T-helper 17 cell (primary cell): ENCODE measurements around the gene SAMD4A. TPM values are rescaled to one million over a fixed set of nuclear protein-coding genes. Genes with fewer than 3 reads are reported as not detected.

Source experiments
- ATAC-seq: fragments of 150-1000 bp; cut with Tn5 transposase; 2 replicates; pipeline ENCODE4 v1.10.0; 2021; ENCODE audit warnings: mild to moderate bottlenecking, moderate library complexity
- DNase-seq, 3 donors: peaks; one replicate each; pipeline versions ENCODE4 v3.0.0 to v3.0.0-alpha.2; 2020 to 2021
- H3K9me3 ChIP-seq: one replicate; pipeline ENCODE4 v1.7.0; 2013; ENCODE audit warnings: low read length, mild to moderate bottlenecking; ENCODE audit not compliant: control insufficient read depth, poor library complexity, severe bottlenecking
- H3K27ac Mint-ChIP-seq: one replicate; pipeline ENCODE4 v1.8.0; 2022; ENCODE audit warnings: mild to moderate bottlenecking, moderate library complexity, mixed read lengths
- H3K27me3 Mint-ChIP-seq: one replicate; pipeline ENCODE4 v1.8.0; 2022; ENCODE audit warnings: mixed read lengths
- H3K36me3 Mint-ChIP-seq: one replicate; pipeline ENCODE4 v1.8.0; 2022; ENCODE audit warnings: low read depth, mixed read lengths
- H3K4me1 Mint-ChIP-seq: one replicate; pipeline ENCODE4 v1.8.0; 2022; ENCODE audit warnings: mild to moderate bottlenecking, mixed read lengths
- H3K4me3 Mint-ChIP-seq: one replicate; pipeline ENCODE4 v1.8.0; 2022; ENCODE audit warnings: mild to moderate bottlenecking, moderate library complexity, mixed read lengths
- total RNA-seq, 4 donors: library from RNA in 2 of 4; stranded (reverse) in 2 of 4; gene quantifications; one replicate each; pipeline ENCODE4 v1.2.3 and lab custom pipeline; 2022 to 2026

The SAMD4A gene
- total RNA-seq, 2 donors from 2014 or later: 6.5 to 6.9 TPM

GRCh38 chr14:54570631-54571415 is 3.9 kb downstream of the SAMD4A start:
- Mint-ChIP-seq H3K27me3 (peaks cover 2% of the 10 kb centered on the region), H3K4me3 (no peak overlapping the region), H3K27ac (no peak overlapping the region), H3K36me3 (no peaks in the 10 kb centered on the region), H3K4me1 (peaks cover 4% of the 10 kb centered on the region)
- no peak for ATAC-seq
- no peak for DNase-seq
- no peaks in the 10 kb centered on the region for H3K9me3 ChIP-seq

- no peaks in the 10 kb centered on the region for H3K36me3 Mint-ChIP-seq
- ATAC-seq: no peak
- DNase-seq: no peak
- H3K27me3 Mint-ChIP-seq: peaks cover 12% of the 10 kb centered on the region
- no peaks in the 10 kb centered on the region for H3K9me3 ChIP-seq
- no peak overlapping the region for H3K4me3 Mint-ChIP-seq
- H3K27ac Mint-ChIP-seq: no peak overlapping the region
- peaks cover 6% of the 10 kb centered on the region for H3K4me1 Mint-ChIP-seq
Measured at GRCh38 chr14:54572316-54572715, 5.4 kb downstream of the SAMD4A start.

GRCh38 chr14:54574528-54574927 is 7.6 kb downstream of the SAMD4A start:
- peaks cover 12% of the 10 kb centered on the region for H3K27me3 Mint-ChIP-seq
- no peak for ATAC-seq

GRCh38 chr14:54577494-54577893 is 10.6 kb downstream of the SAMD4A start:
- no peaks in the 10 kb centered on the region for H3K9me3 ChIP-seq
- no peak overlapping the region for H3K4me3 Mint-ChIP-seq
- peaks cover 6% of the 10 kb centered on the region for H3K4me1 Mint-ChIP-seq
- ATAC-seq: no peak
- H3K27me3 Mint-ChIP-seq: peaks cover 12% of the 10 kb centered on the region
- no peak overlapping the region for H3K27ac Mint-ChIP-seq
- no peaks in the 10 kb centered on the region for H3K36me3 Mint-ChIP-seq
- DNase-seq: no peak

More at GRCh38 chr14:54574528-54574927, 7.6 kb downstream of the SAMD4A start:
- Mint-ChIP-seq H3K36me3 (no peaks in the 10 kb centered on the region), H3K4me3 (no peak overlapping the region), H3K4me1 (peaks cover 6% of the 10 kb centered on the region), H3K27ac (no peak overlapping the region)
- H3K9me3 ChIP-seq: no peaks in the 10 kb centered on the region
- DNase-seq: no peak

- Mint-ChIP-seq H3K27me3 (peaks cover 12% of the 10 kb centered on the region), H3K36me3 (no peaks in the 10 kb centered on the region), H3K4me1 (peaks cover 6% of the 10 kb centered on the region), H3K27ac (no peak overlapping the region), H3K4me3 (no peak overlapping the region)
- no peaks in the 10 kb centered on the region for H3K9me3 ChIP-seq
- DNase-seq (no peak), ATAC-seq (no peak)
Measured at GRCh38 chr14:54577977-54578376, 11.0 kb downstream of the SAMD4A start.

GRCh38 chr14:54579621-54580020 is 12.7 kb downstream of the SAMD4A start:
- no peaks in the 10 kb centered on the region for H3K9me3 ChIP-seq
- Mint-ChIP-seq H3K27me3 (peaks cover 12% of the 10 kb centered on the region), H3K27ac (no peak overlapping the region), H3K4me1 (peaks cover 6% of the 10 kb centered on the region), H3K36me3 (no peaks in the 10 kb centered on the region), H3K4me3 (no peak overlapping the region)
- no peak for DNase-seq
- no peak for ATAC-seq

- no peaks in the 10 kb centered on the region for H3K36me3 Mint-ChIP-seq
- no peaks in the 10 kb centered on the region for H3K9me3 ChIP-seq
- no peak for DNase-seq
- H3K27me3 Mint-ChIP-seq: peaks cover 9% of the 10 kb centered on the region
- no peak for ATAC-seq
- H3K4me3 Mint-ChIP-seq: no peak overlapping the region
- peaks cover 6% of the 10 kb centered on the region for H3K4me1 Mint-ChIP-seq
- H3K27ac Mint-ChIP-seq: no peak overlapping the region
Measured at GRCh38 chr14:54580933-54581332, 14.0 kb downstream of the SAMD4A start.

GRCh38 chr14:54582334-54582733 is 15.4 kb downstream of the SAMD4A start:
- no peak for DNase-seq
- ATAC-seq: no peak
- Mint-ChIP-seq H3K4me3 (no peak overlapping the region), H3K27me3 (no peaks in the 10 kb centered on the region), H3K36me3 (no peaks in the 10 kb centered on the region), H3K4me1 (peaks cover 2% of the 10 kb centered on the region), H3K27ac (no peak overlapping the region)
- no peaks in the 10 kb centered on the region for H3K9me3 ChIP-seq

- Mint-ChIP-seq H3K27me3 (no peaks in the 10 kb centered on the region), H3K4me1 (no peaks in the 10 kb centered on the region), H3K27ac (no peak overlapping the region), H3K36me3 (no peaks in the 10 kb centered on the region), H3K4me3 (no peak overlapping the region)
- H3K9me3 ChIP-seq: no peaks in the 10 kb centered on the region
- DNase-seq (no peak), ATAC-seq (no peak)
Measured at GRCh38 chr14:54584097-54584496, 17.2 kb downstream of the SAMD4A start.

- H3K27me3 Mint-ChIP-seq: no peaks in the 10 kb centered on the region
- no peaks in the 10 kb centered on the region for H3K4me1 Mint-ChIP-seq
- no peak overlapping the region for H3K4me3 Mint-ChIP-seq
- ATAC-seq (no peak), DNase-seq (no peak)
- H3K36me3 Mint-ChIP-seq: no peaks in the 10 kb centered on the region
- no peak overlapping the region for H3K27ac Mint-ChIP-seq
- no peaks in the 10 kb centered on the region for H3K9me3 ChIP-seq
Measured at GRCh38 chr14:54585214-54585613, 18.3 kb downstream of the SAMD4A start.

- H3K4me1 Mint-ChIP-seq: peaks cover 7% of the 10 kb centered on the region
- no peak overlapping the region for H3K4me3 Mint-ChIP-seq
- ATAC-seq (no peak), DNase-seq (no peak)
- H3K27ac Mint-ChIP-seq: no peak overlapping the region
- peaks cover 2% of the 10 kb centered on the region for H3K36me3 Mint-ChIP-seq
- no peaks in the 10 kb centered on the region for H3K9me3 ChIP-seq
- H3K27me3 Mint-ChIP-seq: peaks cover 13% of the 10 kb centered on the region
Measured at GRCh38 chr14:54589076-54589475, 22.1 kb downstream of the SAMD4A start.

- H3K27ac Mint-ChIP-seq: no peak overlapping the region
- no peaks in the 10 kb centered on the region for H3K9me3 ChIP-seq
- ATAC-seq: no peak
- H3K36me3 Mint-ChIP-seq: peaks cover 2% of the 10 kb centered on the region
- H3K27me3 Mint-ChIP-seq: peaks cover 14% of the 10 kb centered on the region
- peaks cover 10% of the 10 kb centered on the region for H3K4me1 Mint-ChIP-seq
- no peak for DNase-seq
- H3K4me3 Mint-ChIP-seq: no peak overlapping the region
Measured at GRCh38 chr14:54589843-54590242, 22.9 kb downstream of the SAMD4A start.

GRCh38 chr14:54590481-54590880 is 23.6 kb downstream of the SAMD4A start:
- peaks cover 18% of the 10 kb centered on the region for H3K27me3 Mint-ChIP-seq
- H3K9me3 ChIP-seq: no peaks in the 10 kb centered on the region
- H3K27ac Mint-ChIP-seq: no peak overlapping the region
- DNase-seq: no peak
- ATAC-seq: no peak
- no peak overlapping the region for H3K4me3 Mint-ChIP-seq
- H3K4me1 Mint-ChIP-seq: peaks cover 12% of the 10 kb centered on the region
- peaks cover 2% of the 10 kb centered on the region for H3K36me3 Mint-ChIP-seq

- H3K9me3 ChIP-seq: no peaks in the 10 kb centered on the region
- Mint-ChIP-seq H3K4me1 (peaks cover 12% of the 10 kb centered on the region), H3K27ac (no peak overlapping the region), H3K4me3 (no peak overlapping the region), H3K36me3 (peaks cover 2% of the 10 kb centered on the region), H3K27me3 (peaks cover 27% of the 10 kb centered on the region)
- ATAC-seq: no peak
- no peak for DNase-seq
Measured at GRCh38 chr14:54591461-54591860, 24.5 kb downstream of the SAMD4A start.
